Right atrium auricular region (tissue), 2 donors: ENCODE measurements around the gene SAFB. TPM values are rescaled to one million over a fixed set of nuclear protein-coding genes. Genes with fewer than 3 reads are reported as not detected.
A peak's percentile ranks its signal among the peaks of the same experiment; 100 is the strongest.

Experiments
- DNase-seq: peaks from one replicate; pipeline ENCODE4 v3.0.0-alpha.2; 2019; ENCODE audit warnings: low spot score
- H3K27ac ChIP-seq, 2 donors: fragments of 200-600 bp; sonication (generic); 1 replicate in 1 of 2; 2 replicates in 1 of 2; pipeline ENCODE4 v1.5.1; 2016 to 2019
- H3K27me3 ChIP-seq, 2 donors: fragments of 200-600 bp; sonication (generic); one replicate each; pipeline versions ENCODE4 v1.5.1 to v1.6.0; 2017 to 2019
- H3K36me3 ChIP-seq: fragments of 200-600 bp; sonication (generic); one replicate; pipeline ENCODE4 v1.5.1; 2016
- H3K4me1 ChIP-seq, 2 donors: fragments of 200-600 bp; sonication (generic); one replicate each; pipeline versions ENCODE4 v1.5.1 to v1.6.0; 2017 to 2019
- H3K4me3 ChIP-seq, 2 donors: fragments of 200-600 bp; sonication (generic); 1 replicate in 1 of 2; 2 replicates in 1 of 2; pipeline ENCODE4 v1.5.1; 2017 to 2019; ENCODE audit warnings: mild to moderate bottlenecking in 1 of 2, moderate library complexity in 1 of 2
- H3K9me3 ChIP-seq, 2 donors: fragments of 200-600 bp; sonication (generic); one replicate each; pipeline ENCODE4 v1.5.1; 2019
- CTCF ChIP-seq, 2 donors: fragments of 200-600 bp; sonication (generic); IDR thresholded peaks; one replicate each; pipeline ENCODE4 v1.5.1; 2019; ENCODE audit warnings: antibody characterized with exemption in 2 of 2
- total RNA-seq, 2 donors: library from RNA; depleted of rRNA; stranded (reverse); fragments of >200 nt; gene quantifications; one replicate each; pipeline ENCODE4 v1.1.0, GENCODE V29; 2016

SAFB gene
- total RNA-seq, 2 donors from 2014 or later = 31.9 to 32.7 TPM

DNA sequence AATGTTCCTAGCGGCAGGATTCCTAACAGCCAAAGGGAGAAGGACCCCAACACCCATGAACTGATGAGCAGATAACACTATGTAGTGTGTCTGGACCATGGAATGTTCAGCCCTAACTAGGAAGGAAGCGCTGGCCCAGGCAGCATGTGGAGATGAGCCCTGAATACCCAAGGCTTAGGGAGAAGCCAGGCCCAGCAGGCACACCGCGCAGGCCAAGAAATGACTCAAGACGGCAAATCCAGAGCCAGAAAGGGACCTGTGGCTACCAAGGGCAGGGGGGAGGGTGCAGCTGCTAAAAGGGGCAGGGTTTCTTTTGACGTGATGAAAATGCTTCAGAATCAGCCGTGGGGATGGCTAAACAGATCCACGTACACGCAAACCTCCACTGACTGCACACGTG, 34.4 kb upstream of the SAFB start:
- no peaks in the 10 kb centered on the region for H3K9me3 ChIP-seq
- no peak for DNase-seq
- H3K4me3 ChIP-seq = no peak overlapping the region
- no peaks in the 10 kb centered on the region for H3K27me3 ChIP-seq
- H3K36me3 ChIP-seq = peaks cover 73% of the 10 kb centered on the region
- H3K4me1 ChIP-seq = peaks cover 0 to 41% of the 10 kb centered on the region in 2 donors
- H3K27ac ChIP-seq = peak overlapping the region; percentile 65 to 79
- TF ChIP-seq CTCF (IDR thresholded peaks at IDR 0.05) = no peak

- no peak for DNase-seq
- Histone ChIP-seq H3K9me3 (no peaks in the 10 kb centered on the region), H3K4me3 (no peak overlapping the region), H3K36me3 (peaks cover 79% of the 10 kb centered on the region), H3K27ac (peak overlapping the region; percentile 65 to 79), H3K27me3 (no peaks in the 10 kb centered on the region), H3K4me1 (peaks cover 0 to 41% of the 10 kb centered on the region in 2 donors)
- no peak for TF ChIP-seq CTCF (IDR thresholded peaks at IDR 0.05)
These were observed 33.8 kb upstream of the SAFB start for GRCh38 chr19:5588906-5589676.

DNA sequence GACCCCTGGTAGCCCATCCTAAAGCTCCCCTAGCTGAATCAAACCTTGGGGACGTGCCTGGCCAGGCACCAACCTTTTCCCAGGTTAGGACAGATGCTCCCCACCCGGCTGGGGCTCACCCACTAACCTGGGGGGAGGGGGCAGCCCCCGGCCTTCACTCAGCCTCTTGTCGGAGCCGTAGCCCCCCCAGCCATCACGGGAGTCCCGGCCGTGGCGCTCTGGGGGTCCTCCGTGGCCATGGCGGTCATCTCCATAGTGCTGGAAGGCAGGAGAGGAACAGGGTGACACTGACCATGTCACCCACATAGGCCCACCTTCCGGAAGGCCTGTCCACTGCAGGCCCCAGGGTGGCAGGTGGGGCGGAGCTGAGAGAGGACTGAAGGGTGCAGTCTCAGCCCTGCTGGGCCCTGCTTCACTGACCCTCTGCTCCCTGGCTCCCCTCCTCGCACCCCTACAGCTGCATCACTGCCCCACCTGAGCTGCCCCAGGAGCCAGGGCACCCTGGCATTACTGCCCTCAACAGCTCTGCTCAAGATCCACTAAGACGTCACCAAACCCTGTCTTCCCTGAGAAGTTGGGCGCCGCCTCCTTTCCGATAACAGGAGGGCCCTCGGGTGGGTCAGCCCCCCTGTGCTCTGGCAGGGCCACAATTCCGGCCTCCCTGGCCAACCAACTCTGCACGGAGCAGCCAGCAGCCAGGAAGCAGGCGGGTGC, 32.6 kb upstream of the SAFB start:
- Histone ChIP-seq H3K36me3 (peaks cover 92% of the 10 kb centered on the region), H3K27ac (no peak overlapping the region), H3K9me3 (no peaks in the 10 kb centered on the region), H3K4me3 (no peak overlapping the region), H3K27me3 (no peaks in the 10 kb centered on the region), H3K4me1 (peaks cover 0 to 38% of the 10 kb centered on the region in 2 donors)
- TF ChIP-seq CTCF (IDR thresholded peaks at IDR 0.05) = no peak
- no peak for DNase-seq

DNA sequence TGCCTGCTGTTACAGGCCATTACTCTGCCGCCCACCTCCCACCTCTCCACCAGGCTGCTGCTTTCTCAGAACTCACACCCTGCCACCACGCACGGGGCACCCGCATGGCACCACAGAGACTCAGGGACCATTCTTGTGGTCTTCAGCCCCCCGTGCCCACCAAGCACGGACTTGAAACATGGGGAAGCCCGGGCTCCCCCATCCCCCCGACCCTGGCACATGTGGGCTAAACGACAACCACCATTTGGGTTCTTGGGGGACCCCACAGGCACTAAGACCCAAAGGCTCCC, 32.1 kb upstream of the SAFB start:
- Histone ChIP-seq H3K27ac (no peak overlapping the region), H3K36me3 (peaks cover 97% of the 10 kb centered on the region), H3K4me1 (peaks cover 0 to 33% of the 10 kb centered on the region in 2 donors), H3K4me3 (no peak overlapping the region), H3K9me3 (no peaks in the 10 kb centered on the region), H3K27me3 (no peaks in the 10 kb centered on the region)
- DNase-seq = no peak
- TF ChIP-seq CTCF (IDR thresholded peaks at IDR 0.05) = no peak

DNA sequence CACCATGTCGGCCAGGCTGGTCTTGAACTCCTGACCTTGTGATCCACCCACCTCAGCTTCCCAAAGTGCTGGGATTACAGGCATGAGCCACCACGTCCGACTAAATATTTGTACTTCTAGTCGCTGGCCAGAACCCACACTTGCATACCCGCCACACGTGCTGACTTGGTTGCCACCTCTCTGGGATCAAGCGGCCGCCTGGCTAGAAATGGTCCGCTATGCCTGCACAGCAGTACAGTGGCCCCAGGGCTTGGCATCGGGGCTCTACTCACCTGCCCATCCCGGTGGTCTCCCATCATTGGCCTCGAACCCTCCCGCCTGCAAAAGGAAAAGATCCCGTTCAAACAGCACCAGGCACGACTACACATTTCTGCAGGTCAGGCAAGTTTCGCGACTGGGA, 31.4 kb upstream of the SAFB start:
- H3K9me3 ChIP-seq = no peaks in the 10 kb centered on the region
- no peaks in the 10 kb centered on the region for H3K27me3 ChIP-seq
- H3K27ac ChIP-seq = no peak overlapping the region
- TF ChIP-seq CTCF (IDR thresholded peaks at IDR 0.05) = no peak
- H3K4me3 ChIP-seq = no peak overlapping the region
- peaks cover 99% of the 10 kb centered on the region for H3K36me3 ChIP-seq
- H3K4me1 ChIP-seq = peaks cover 0 to 26% of the 10 kb centered on the region in 2 donors
- DNase-seq = no peak
